Breast epithelium (tissue), 3 donors: Measurements from ENCODE around the gene ANGPTL1.

Experiments used
- POLR2A ChIP-seq: fragments of 450-650 bp; IDR thresholded peaks from one replicate; pipeline ENCODE4 v1.6.1; 2016; ENCODE audit warnings: antibody characterized with exemption, mild to moderate bottlenecking, moderate library complexity
- TF ChIP-seq, protein P1 (sequence below), 3 donors: fragments of 450-650 bp; IDR thresholded peaks; one replicate each; pipeline ENCODE4 v1.5.1; 2016 to 2017; ENCODE audit warnings: antibody characterized with exemption in 3 of 3, mild to moderate bottlenecking in 3 of 3, moderate library complexity in 3 of 3

DNA sequence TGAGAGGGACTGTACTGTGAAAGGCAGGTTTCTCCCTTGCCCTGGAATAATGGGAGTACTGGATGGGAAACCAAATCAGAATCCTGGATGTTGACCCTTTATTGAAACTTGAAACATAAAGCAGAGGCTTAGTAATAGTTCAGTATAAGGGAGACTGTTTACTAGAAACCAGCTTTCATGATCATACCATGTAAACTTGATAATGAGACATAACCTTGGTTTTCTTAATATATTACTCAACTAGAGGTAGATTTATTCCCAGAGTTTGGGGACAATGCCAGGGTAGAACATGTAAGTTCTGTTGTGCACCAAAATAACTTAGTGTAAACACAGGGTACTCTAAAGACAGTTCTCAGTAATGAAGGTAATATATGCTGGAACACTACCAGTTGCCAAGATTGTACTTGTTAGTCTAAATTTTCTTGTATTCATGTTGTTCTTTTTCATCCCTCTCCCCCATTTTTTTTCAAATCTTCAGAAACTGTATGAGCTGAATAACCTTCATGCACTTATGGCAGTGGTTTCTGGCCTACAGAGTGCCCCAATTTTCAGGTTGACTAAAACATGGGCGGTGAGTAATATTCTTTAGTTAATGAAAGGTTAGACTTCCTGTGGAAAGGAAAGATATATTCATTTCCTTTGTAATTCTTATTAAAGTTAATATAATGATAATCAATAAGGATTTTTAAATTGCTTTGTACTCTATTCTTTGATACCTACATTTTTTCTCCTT is 49.6 kb downstream of the ANGPTL1 start:
- TF ChIP-seq, protein P1, sequence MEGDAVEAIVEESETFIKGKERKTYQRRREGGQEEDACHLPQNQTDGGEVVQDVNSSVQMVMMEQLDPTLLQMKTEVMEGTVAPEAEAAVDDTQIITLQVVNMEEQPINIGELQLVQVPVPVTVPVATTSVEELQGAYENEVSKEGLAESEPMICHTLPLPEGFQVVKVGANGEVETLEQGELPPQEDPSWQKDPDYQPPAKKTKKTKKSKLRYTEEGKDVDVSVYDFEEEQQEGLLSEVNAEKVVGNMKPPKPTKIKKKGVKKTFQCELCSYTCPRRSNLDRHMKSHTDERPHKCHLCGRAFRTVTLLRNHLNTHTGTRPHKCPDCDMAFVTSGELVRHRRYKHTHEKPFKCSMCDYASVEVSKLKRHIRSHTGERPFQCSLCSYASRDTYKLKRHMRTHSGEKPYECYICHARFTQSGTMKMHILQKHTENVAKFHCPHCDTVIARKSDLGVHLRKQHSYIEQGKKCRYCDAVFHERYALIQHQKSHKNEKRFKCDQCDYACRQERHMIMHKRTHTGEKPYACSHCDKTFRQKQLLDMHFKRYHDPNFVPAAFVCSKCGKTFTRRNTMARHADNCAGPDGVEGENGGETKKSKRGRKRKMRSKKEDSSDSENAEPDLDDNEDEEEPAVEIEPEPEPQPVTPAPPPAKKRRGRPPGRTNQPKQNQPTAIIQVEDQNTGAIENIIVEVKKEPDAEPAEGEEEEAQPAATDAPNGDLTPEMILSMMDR (IDR thresholded peaks at IDR 0.05): no peak
- no peak for TF ChIP-seq POLR2A
